Caco-2 (cell line): ENCODE results near the gene SLC12A3. TPM values are rescaled to one million over a fixed set of nuclear protein-coding genes. Genes with fewer than 3 reads are reported as not detected.

Experiments used
- BruUV-seq: library from RNA; stranded (reverse); fragments of 400-500 nt; replicated peaks from 2 replicates; lab custom pipeline; 2021; lab: Mats Ljungman, UMichigan
- CTCF ChIA-PET: fragments of 300-600 bp; sonication (Branson Sonifier 250); formaldehyde crosslinking; loops from one replicate; lab custom pipeline; 2022; ENCODE audit warnings: antibody characterized with exemption; lab: Charles Lee
- POLR2A ChIA-PET: fragments of 300-600 bp; sonication (Branson Sonifier 250); formaldehyde crosslinking; loops from one replicate; lab custom pipeline; 2022; ENCODE audit warnings: antibody characterized with exemption; lab: Charles Lee
- DNase-seq, 2 experiments: peaks; one replicate each; pipeline versions ENCODE4 v3.0.0 to v3.0.0-alpha.2; 2020 to 2022
- H3K27me3 ChIP-seq: replicated peaks from 2 replicates; pipeline ENCODE4 v1.6.0; 2011; ENCODE audit warnings: low read length; ENCODE audit not compliant: control insufficient read depth, insufficient read depth
- H3K36me3 ChIP-seq: 2 replicates; pipeline ENCODE4 v1.5.1; 2011; ENCODE audit warnings: low read length; ENCODE audit not compliant: control insufficient read depth, insufficient read depth
- H3K4me1 ChIP-seq: fragments of 250-450 bp; sonication (Bioruptor Pico); 2 replicates; pipeline ENCODE4 v1.5.1; 2020; ENCODE audit warnings: mild to moderate bottlenecking
- H3K4me3 ChIP-seq: 2 replicates; pipeline ENCODE4 v1.5.1; 2011; ENCODE audit warnings: low read depth, mild to moderate bottlenecking, control low read depth, low read length
- H3K9me3 ChIP-seq: fragments of 250-450 bp; sonication (Bioruptor Pico); 2 replicates; pipeline ENCODE4 v1.5.1; 2020; ENCODE audit warnings: mild to moderate bottlenecking, moderate library complexity
- H3K27ac Mint-ChIP-seq: one replicate; pipeline ENCODE4 v1.8.0; 2022; ENCODE audit warnings: mixed read lengths; ENCODE audit not compliant: unreplicated experiment
- H3K27me3 Mint-ChIP-seq: one replicate; pipeline ENCODE4 v1.8.0; 2022; ENCODE audit warnings: mixed read lengths; ENCODE audit not compliant: insufficient read depth, unreplicated experiment
- H3K36me3 Mint-ChIP-seq: one replicate; pipeline ENCODE4 v1.8.0; 2022; ENCODE audit warnings: mild to moderate bottlenecking, mixed read lengths; ENCODE audit not compliant: insufficient read depth, unreplicated experiment
- H3K4me1 Mint-ChIP-seq: one replicate; pipeline ENCODE4 v1.8.0; 2022; ENCODE audit warnings: low read depth, mixed read lengths; ENCODE audit not compliant: unreplicated experiment
- H3K4me3 Mint-ChIP-seq: one replicate; pipeline ENCODE4 v1.8.0; 2022; ENCODE audit warnings: mild to moderate bottlenecking, moderate library complexity, mixed read lengths; ENCODE audit not compliant: unreplicated experiment
- H3K9me3 Mint-ChIP-seq: one replicate; pipeline ENCODE4 v1.8.0; 2022; ENCODE audit warnings: mixed read lengths; ENCODE audit not compliant: unreplicated experiment
- intact Hi-C: fragments of 100-400 bp; cut with micrococcal nuclease; formaldehyde crosslinking; loops from one replicate; pipeline ENCODE4 v1.10.0; 2022; ENCODE audit not compliant: unreplicated experiment
- total RNA-seq: library from RNA; stranded (reverse); gene quantifications from 2 replicates; pipeline ENCODE4 v1.2.3, GENCODE V29; 2022
- TF ChIP-seq, protein P1 (sequence below), 2 experiments: fragments of 200-600 bp in 1 of 2; IDR thresholded peaks; 1 replicate in 1 of 2; 2 replicates in 1 of 2; pipeline versions ENCODE4 v1.5.1 to v1.8.0; 2011 to 2022; ENCODE audit warnings: antibody characterized with exemption in 1 of 2, control low read depth in 1 of 2, inconsistent platforms in 1 of 2, low read depth in 1 of 2, low read length in 1 of 2, mild to moderate bottlenecking in 1 of 2, moderate library complexity in 1 of 2; ENCODE audit not compliant: insufficient read depth in 1 of 2, severe bottlenecking in 1 of 2, unreplicated experiment in 1 of 2

The SLC12A3 gene
- total RNA-seq, 1 experiment from 2014 or later: 0.73 TPM

DNA sequence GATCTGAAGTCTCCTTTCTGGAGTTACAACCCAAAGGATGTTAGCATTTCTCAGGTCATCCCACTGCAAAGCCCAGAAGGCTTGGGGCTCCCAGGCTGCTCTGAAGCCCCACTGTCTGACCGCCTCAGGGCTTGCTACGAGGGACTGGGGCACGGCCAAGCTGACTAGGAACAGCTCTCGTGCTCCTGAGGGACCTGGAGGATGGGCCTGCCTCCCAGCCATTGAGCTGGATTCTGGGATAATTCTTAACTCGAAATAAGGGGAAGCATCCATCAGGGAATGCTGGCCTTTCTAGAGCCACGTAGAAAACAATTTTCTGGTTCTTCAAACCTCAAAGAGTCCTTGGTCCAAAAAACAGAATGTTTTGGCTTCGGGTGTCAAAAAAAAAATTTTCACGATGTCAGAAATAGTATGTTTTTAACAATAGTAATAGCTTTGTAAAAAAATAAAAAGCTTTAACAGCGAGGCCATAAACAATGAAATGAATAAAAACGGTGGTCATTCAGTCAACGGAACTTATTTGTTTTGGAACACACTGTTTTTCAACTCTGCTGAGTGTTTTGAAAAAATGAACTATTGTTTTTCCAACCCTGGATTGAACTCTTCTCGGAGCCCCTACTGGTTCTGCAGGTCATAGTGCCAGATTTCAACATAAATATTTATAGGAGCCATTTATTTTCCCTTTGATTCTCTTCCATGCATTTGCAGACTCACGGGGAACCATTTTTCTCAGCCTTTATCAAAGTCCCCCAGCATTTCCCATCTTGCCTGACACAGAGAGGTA, 50.5 kb downstream of the SLC12A3 start:
- no peak overlapping the region for H3K4me3 Mint-ChIP-seq
- intact Hi-C loops: no loop called here
- H3K36me3 ChIP-seq: no peaks in the 10 kb centered on the region
- H3K4me3 ChIP-seq: no peak overlapping the region
- no peaks in the 10 kb centered on the region for H3K9me3 ChIP-seq
- DNase-seq: no peak
- no peaks in the 10 kb centered on the region for H3K27me3 Mint-ChIP-seq
- H3K4me1 ChIP-seq: peaks cover 68% of the 10 kb centered on the region
- H3K36me3 Mint-ChIP-seq: peaks cover 14% of the 10 kb centered on the region
- CTCF ChIA-PET: no interaction called here
- TF ChIP-seq, protein P1, sequence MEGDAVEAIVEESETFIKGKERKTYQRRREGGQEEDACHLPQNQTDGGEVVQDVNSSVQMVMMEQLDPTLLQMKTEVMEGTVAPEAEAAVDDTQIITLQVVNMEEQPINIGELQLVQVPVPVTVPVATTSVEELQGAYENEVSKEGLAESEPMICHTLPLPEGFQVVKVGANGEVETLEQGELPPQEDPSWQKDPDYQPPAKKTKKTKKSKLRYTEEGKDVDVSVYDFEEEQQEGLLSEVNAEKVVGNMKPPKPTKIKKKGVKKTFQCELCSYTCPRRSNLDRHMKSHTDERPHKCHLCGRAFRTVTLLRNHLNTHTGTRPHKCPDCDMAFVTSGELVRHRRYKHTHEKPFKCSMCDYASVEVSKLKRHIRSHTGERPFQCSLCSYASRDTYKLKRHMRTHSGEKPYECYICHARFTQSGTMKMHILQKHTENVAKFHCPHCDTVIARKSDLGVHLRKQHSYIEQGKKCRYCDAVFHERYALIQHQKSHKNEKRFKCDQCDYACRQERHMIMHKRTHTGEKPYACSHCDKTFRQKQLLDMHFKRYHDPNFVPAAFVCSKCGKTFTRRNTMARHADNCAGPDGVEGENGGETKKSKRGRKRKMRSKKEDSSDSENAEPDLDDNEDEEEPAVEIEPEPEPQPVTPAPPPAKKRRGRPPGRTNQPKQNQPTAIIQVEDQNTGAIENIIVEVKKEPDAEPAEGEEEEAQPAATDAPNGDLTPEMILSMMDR (IDR thresholded peaks at IDR 0.05; ENCODE audit: insufficient read depth in 1 of 2, low read depth in 1 of 2, low read length in 1 of 2, severe bottlenecking in 1 of 2, unreplicated experiment in 1 of 2): no peak
- peaks cover 63% of the 10 kb centered on the region for H3K4me1 Mint-ChIP-seq
- H3K27ac Mint-ChIP-seq: no peak overlapping the region
- no TSS peak for BruUV-seq
- POLR2A ChIA-PET: no interaction called here
- H3K9me3 Mint-ChIP-seq: no peaks in the 10 kb centered on the region
- H3K27me3 ChIP-seq: no peaks in the 10 kb centered on the region

DNA sequence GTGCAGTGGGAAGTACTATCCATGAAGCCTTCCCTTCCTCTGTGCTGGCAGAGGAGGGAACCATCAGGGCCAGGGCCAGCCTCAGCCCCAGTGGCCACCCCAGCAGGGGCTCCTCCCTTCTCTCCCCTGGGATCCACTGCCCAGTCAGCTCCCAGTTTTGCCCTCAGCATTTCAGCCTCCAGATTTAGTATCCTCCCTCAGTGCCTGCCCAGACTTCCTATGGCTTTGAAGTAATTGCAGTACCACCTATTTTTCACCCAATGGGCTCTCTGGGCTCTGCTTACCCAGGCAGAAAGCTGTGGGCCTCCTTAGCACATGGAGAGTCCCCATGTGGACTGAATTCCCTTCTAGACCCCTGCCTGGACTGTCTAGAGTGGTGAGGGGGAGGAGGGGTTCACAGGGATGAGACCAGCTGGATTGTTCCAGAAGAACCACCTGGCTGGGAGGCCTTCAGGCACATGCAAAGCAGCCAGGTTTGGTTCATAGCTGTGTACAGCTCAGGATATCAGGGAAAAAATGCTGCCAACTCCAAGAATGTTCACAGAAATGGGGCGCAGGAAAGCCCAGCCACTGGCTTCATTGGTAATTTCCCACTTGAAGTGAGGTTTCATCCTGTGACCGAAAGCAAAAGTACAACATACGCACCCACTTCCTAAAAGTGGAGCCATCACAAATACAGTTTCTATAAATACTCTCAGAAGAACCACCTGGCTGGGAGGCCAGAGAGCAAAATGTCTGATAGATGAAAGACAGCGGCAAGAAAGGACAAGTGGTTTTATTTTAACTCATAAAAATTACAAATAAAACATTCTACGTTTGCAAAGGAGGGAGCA, 51.8 kb downstream of the SLC12A3 start:
- Mint-ChIP-seq H3K4me1 (peaks cover 61% of the 10 kb centered on the region), H3K9me3 (no peaks in the 10 kb centered on the region), H3K36me3 (peaks cover 8% of the 10 kb centered on the region), H3K4me3 (no peak overlapping the region), H3K27ac (peak overlapping the region; percentile 95), H3K27me3 (no peaks in the 10 kb centered on the region)
- peaks cover 68% of the 10 kb centered on the region for H3K4me1 ChIP-seq
- no peaks in the 10 kb centered on the region for H3K9me3 ChIP-seq
- H3K27me3 ChIP-seq: no peaks in the 10 kb centered on the region
- BruUV-seq: no TSS peak
- no peak overlapping the region for H3K4me3 ChIP-seq
- intact Hi-C loops: no loop called here
- ChIA-PET CTCF (no interaction called here), POLR2A (no interaction called here)
- no peak for DNase-seq
- no peaks in the 10 kb centered on the region for H3K36me3 ChIP-seq
- TF ChIP-seq, protein P1 (IDR thresholded peaks at IDR 0.05; ENCODE audit: insufficient read depth in 1 of 2, low read depth in 1 of 2, low read length in 1 of 2, severe bottlenecking in 1 of 2, unreplicated experiment in 1 of 2): no peak

DNA sequence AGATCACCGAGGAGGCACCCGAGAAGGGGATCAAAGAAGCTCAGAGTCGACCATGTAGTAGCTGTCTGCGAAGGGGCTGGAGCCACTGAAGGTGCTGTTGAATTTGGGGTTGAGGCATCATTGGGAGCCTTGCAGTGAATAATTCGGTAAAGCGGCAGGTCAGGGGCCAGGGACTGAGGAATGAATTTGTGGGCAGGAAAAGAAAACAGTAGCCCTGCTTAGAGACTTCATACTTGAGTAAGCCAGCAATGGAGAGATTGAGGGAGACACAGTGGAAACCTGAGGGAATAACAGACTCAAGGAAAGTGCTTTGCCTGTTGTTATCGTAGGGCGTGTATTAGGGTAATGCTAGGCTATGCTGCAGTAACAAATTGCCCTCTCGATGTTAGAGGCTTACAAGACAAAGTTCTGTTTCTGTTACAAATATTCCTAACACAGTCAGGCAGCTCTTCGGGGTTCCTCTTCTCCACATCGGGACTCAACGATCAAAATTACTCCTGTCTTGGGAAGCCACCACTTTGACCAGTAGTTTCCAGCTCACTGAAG, 53.5 kb downstream of the SLC12A3 start:
- H3K4me1 ChIP-seq: peaks cover 65% of the 10 kb centered on the region
- H3K9me3 ChIP-seq: no peaks in the 10 kb centered on the region
- CTCF ChIA-PET: no interaction called here
- TF ChIP-seq, protein P1 (IDR thresholded peaks at IDR 0.05; ENCODE audit: insufficient read depth in 1 of 2, low read depth in 1 of 2, low read length in 1 of 2, severe bottlenecking in 1 of 2, unreplicated experiment in 1 of 2): no peak
- Mint-ChIP-seq H3K27ac (peak overlapping the region; percentile 95), H3K4me3 (peak overlapping the region; percentile 63), H3K36me3 (peaks cover 8% of the 10 kb centered on the region), H3K9me3 (no peaks in the 10 kb centered on the region), H3K27me3 (no peaks in the 10 kb centered on the region), H3K4me1 (peaks cover 50% of the 10 kb centered on the region)
- H3K27me3 ChIP-seq: no peaks in the 10 kb centered on the region
- no peak for DNase-seq
- H3K4me3 ChIP-seq: no peak overlapping the region
- POLR2A ChIA-PET: interaction anchor here (0.8 to 1.2 kb wide), 2 partner anchors 13 to 18 kb away, joined by 11 to 18 read pairs; partner anchors contain the start of gene HERPUD1
- BruUV-seq: TSS peak; percentile 81
- no peaks in the 10 kb centered on the region for H3K36me3 ChIP-seq
- intact Hi-C loops: loop anchor here (2.0 kb wide), 1 partner anchor 30 kb away; no protein-coding TSS in a partner anchor
